Measurements from ENCODE around the gene DBNDD1. TPM values are rescaled to one million over a fixed set of nuclear protein-coding genes. Genes with fewer than 3 reads are reported as not detected.

Gene DBNDD1
- total RNA-seq, 1 experiment from 2014 or later = 60.2 TPM

GRCh38 chr16:90022209-90023077, 3.2 kb upstream of the DBNDD1 start (continued):
- TF ChIP-seq ZBTB33 (IDR thresholded peaks at IDR 0.05; ENCODE audit: extremely low read depth, insufficient replicate concordance, low read length) (peak; percentile 99), JUND (IDR thresholded peaks at IDR 0.05) (no peak), REST (IDR thresholded peaks at IDR 0.05; ENCODE audit: low read depth) (no peak), CBX3 (IDR thresholded peaks at IDR 0.05; ENCODE audit: low read depth) (no peak), EGR1 (IDR thresholded peaks at IDR 0.05; ENCODE audit: low read depth) (no peak), ZFX (IDR thresholded peaks at IDR 0.05) (peak; percentile 86; the same call in 1 of the 2 replicates)
